Kidney (tissue), 14 donors: ENCODE results near the gene SLC6A15. TPM values are rescaled to one million over a fixed set of nuclear protein-coding genes. Genes with fewer than 3 reads are reported as not detected.

Experiments used
- DNase-seq, 5 donors: peaks; one replicate each; pipeline ENCODE4 v3.0.0-alpha.2; 2013 to 2020
- FAIRE-seq: peaks from 2 replicates; lab custom pipeline; 2012; peaks lifted over from hg19 to GRCh38; lab: Jason Lieb, UNC
- H3K27ac ChIP-seq, 2 donors: one replicate each; pipeline ENCODE4 v1.7.0; 2013; ENCODE audit warnings: low read depth in 2 of 2, low read length in 2 of 2, inconsistent platforms in 1 of 2
- H3K27me3 ChIP-seq: one replicate; pipeline ENCODE4 v1.7.1; 2013; ENCODE audit warnings: low read length, inconsistent platforms; ENCODE audit not compliant: control insufficient read depth, insufficient read depth
- H3K36me3 ChIP-seq, 3 donors: one replicate each; pipeline versions ENCODE4 v1.7.0 to v1.7.1; 2013; ENCODE audit warnings: low read length in 3 of 3, control low read depth in 1 of 3, inconsistent platforms in 1 of 3; ENCODE audit not compliant: insufficient read depth in 3 of 3, control insufficient read depth in 2 of 3
- H3K4me1 ChIP-seq, 3 donors: one replicate each; pipeline versions ENCODE4 v1.7.0 to v1.7.1; 2013; ENCODE audit warnings: low read length in 3 of 3, inconsistent platforms in 1 of 3, low read depth in 1 of 3; ENCODE audit not compliant: control insufficient read depth in 2 of 3, insufficient read depth in 2 of 3
- H3K4me3 ChIP-seq, 3 donors: one replicate each; pipeline versions ENCODE4 v1.7.0 to v1.8.1; 2013; ENCODE audit warnings: low read length in 3 of 3, control low read depth in 1 of 3, inconsistent platforms in 1 of 3
- H3K9ac ChIP-seq, 3 donors: one replicate each; pipeline versions ENCODE4 v1.7.0 to v1.7.1; 2013; ENCODE audit warnings: low read length in 3 of 3, control low read depth in 1 of 3, inconsistent platforms in 1 of 3
- H3K9me3 ChIP-seq, 3 donors: one replicate each; pipeline versions ENCODE4 v1.7.0 to v1.7.1; 2013; ENCODE audit warnings: low read length in 3 of 3, control low read depth in 1 of 3, inconsistent platforms in 1 of 3; ENCODE audit not compliant: control insufficient read depth in 2 of 3, insufficient read depth in 1 of 3
- intact Hi-C: fragments of 100-400 bp; cut with DNase I; formaldehyde crosslinking; loops from one replicate; pipeline ENCODE4 v1.11.1; 2022
- polyA plus RNA-seq: library from polyadenylated mRNA; stranded (reverse); fragments of 350-450 nt; fragmentation: Illumina TruSeq; extraction: RNeasy Lipid Tissue Mini Kit (QIAGEN cat#74804); gene quantifications from one replicate; pipeline ENCODE4 v1.2.3, GENCODE V29; 2014; ENCODE audit warnings: low read depth, low replicate concordance; ENCODE audit not compliant: insufficient read depth
- total RNA-seq: library from RNA; stranded (reverse); fragmentation: NEBNext Ultra II Directional; extraction: Animal tissue kit (Norgen Biotek cat#: 25700); gene quantifications from one replicate; pipeline ENCODE4 v1.2.1, GENCODE V29; 2021
- TF ChIP-seq, protein P1 (sequence below): IDR thresholded peaks from 3 replicates; pipeline ENCODE4 v1.5.1; 2012; ENCODE audit warnings: mild to moderate bottlenecking, moderate library complexity, borderline replicate concordance; ENCODE audit not compliant: insufficient read depth; ENCODE audit errors: extremely low read depth
- donor health status: control.
- donor health status: control.
- donor health status: control.
- donor health status: control.
- donor health status: control.
- donor health status: DM: yes; HTN: yes; CAD: no.
- donor health status: Normal renal cell carcinoma (clear cell type).

The SLC6A15 gene
- total and polyA plus RNA-seq, 2 donors from 2014 or later, result 0.28 TPM; not detected in 1

DNA sequence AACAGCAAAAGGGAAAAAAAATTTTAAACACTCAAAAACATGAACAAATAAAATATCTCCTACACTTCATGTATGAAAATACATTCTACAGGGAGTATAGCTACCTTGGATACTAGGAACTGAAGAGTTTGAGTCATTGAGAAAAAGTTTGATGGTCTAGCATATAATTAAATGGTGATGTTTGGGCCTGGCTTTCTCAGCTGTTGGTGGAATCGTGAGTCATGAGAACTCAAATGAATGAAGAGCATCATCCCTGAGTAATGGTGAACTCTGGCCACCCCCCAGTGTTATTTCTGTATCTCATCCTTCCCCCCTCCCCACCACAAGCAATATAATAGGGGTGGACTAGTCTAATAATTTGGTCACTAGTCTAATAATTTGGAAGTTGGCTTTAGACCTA, 6.7 kb upstream of the SLC6A15 start:
- H3K9me3 ChIP-seq, result no peaks in the 10 kb centered on the region
- peaks cover 10% of the 10 kb centered on the region for H3K27me3 ChIP-seq
- DNase-seq (no peak), FAIRE-seq (no peak)
- no peaks in the 10 kb centered on the region for H3K36me3 ChIP-seq
- TF ChIP-seq, protein P1, sequence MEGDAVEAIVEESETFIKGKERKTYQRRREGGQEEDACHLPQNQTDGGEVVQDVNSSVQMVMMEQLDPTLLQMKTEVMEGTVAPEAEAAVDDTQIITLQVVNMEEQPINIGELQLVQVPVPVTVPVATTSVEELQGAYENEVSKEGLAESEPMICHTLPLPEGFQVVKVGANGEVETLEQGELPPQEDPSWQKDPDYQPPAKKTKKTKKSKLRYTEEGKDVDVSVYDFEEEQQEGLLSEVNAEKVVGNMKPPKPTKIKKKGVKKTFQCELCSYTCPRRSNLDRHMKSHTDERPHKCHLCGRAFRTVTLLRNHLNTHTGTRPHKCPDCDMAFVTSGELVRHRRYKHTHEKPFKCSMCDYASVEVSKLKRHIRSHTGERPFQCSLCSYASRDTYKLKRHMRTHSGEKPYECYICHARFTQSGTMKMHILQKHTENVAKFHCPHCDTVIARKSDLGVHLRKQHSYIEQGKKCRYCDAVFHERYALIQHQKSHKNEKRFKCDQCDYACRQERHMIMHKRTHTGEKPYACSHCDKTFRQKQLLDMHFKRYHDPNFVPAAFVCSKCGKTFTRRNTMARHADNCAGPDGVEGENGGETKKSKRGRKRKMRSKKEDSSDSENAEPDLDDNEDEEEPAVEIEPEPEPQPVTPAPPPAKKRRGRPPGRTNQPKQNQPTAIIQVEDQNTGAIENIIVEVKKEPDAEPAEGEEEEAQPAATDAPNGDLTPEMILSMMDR, result no peak
- H3K9ac ChIP-seq, result no peak overlapping the region
- no peak overlapping the region for H3K27ac ChIP-seq
- no peak overlapping the region for H3K4me3 ChIP-seq
- H3K4me1 ChIP-seq, result no peaks in the 10 kb centered on the region
- intact Hi-C loops, result no loop called here

DNA sequence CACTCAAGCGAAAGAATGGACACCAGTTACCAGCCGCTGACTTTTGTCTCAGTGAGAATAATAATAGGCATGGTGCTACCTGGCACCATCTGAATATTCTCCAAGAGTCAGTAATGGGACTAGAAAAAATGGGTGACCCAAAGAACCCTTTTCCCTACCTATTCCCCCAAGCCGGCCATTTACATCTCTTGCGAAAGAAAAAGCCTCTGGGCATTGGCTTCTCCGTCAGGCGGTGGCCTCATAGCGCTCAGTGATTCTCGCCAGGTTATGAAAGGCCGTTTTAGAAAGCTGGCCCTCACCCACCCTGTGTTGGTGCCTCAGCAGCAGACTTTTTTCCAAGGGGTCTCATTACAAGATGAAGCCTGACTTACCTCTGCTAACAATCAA, 523 bp upstream of the SLC6A15 start:
- no peak overlapping the region for H3K27ac ChIP-seq
- no peaks in the 10 kb centered on the region for H3K9me3 ChIP-seq
- H3K4me3 ChIP-seq, result peak overlapping the region in 1 of 3 donors; percentile 51
- peaks cover 0 to 11% (median 0%) of the 10 kb centered on the region in 3 donors for H3K4me1 ChIP-seq
- intact Hi-C loops, result no loop called here
- FAIRE-seq (no peak), DNase-seq (peak in 2 of 5 donors; percentile 32 to 55)
- H3K9ac ChIP-seq, result no peak overlapping the region
- peaks cover 26% of the 10 kb centered on the region for H3K27me3 ChIP-seq
- H3K36me3 ChIP-seq, result no peaks in the 10 kb centered on the region
- TF ChIP-seq, protein P1, result no peak

DNA sequence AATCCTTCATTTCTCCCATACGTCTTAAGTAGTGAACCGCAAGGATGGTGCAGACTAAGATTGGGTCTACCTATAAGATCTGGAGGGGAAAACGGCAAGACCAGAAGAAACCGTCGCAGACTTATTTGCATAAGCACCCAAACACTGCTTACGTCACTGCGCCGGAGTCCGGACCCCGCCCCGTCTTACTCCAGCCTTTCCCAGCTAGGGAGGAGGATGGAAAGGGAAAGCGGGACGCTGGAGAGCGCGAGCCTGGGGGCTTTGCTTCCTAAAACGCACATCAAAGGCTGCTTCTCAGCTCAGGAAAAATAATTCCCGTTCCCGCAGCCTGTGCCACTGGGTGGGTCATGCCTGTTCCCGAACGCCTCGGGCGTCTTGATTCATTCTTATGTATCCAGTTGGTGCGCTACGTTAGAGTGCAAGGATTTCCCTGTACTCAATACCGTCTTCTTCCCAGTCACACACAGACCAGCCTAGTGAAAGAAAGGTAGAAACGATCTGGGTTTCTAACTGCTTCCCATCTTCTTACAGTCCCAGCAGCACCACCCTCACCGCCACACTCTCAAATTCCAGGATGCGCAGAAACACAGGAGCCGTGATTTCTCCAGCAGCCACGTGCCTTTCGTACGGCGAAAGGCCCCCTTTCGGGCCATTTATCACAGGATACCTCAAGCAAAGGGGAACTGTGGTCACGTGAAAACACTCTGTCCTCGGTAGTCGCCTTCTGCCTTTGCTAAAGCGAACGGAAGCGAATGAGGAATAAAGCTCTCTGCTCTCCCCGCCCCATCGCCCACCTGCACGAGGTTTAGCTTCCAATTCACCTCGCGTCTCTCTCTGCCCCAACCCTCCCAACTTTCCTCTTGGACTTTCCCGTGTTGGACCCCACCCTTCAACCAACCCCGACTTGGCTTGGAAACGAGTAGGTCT, 1.1 kb downstream of the SLC6A15 start:
- intact Hi-C loops, result no loop called here
- Histone ChIP-seq H3K9ac (peak overlapping the region in 1 of 3 donors; percentile 79), H3K36me3 (no peaks in the 10 kb centered on the region), H3K4me1 (peaks cover 0 to 11% (median 0%) of the 10 kb centered on the region in 3 donors), H3K27me3 (peaks cover 26% of the 10 kb centered on the region), H3K4me3 (peak overlapping the region; percentile 59 to 91 (median 64)), H3K9me3 (no peaks in the 10 kb centered on the region), H3K27ac (no peak overlapping the region)
- DNase-seq (peak; percentile 71 to 87 (median 80)), FAIRE-seq (no peak)
- TF ChIP-seq, protein P1, result no peak
